Lower lobe of right lung (tissue), 2 donors: Measurements from ENCODE around the gene RBKS. TPM values are rescaled to one million over a fixed set of nuclear protein-coding genes. Genes with fewer than 3 reads are reported as not detected.

Experiments used
- ATAC-seq, 2 donors: fragments of 200-7000 bp; cut with Tn5 transposase; one replicate each; pipeline ENCODE4 v1.9.1; 2020 to 2022; ENCODE audit warnings: mild to moderate bottlenecking in 2 of 2, moderate library complexity in 2 of 2
- DNase-seq: peaks from one replicate; pipeline ENCODE4 v3.0.0-alpha.2; 2020
- H3K27ac ChIP-seq: fragments of 200-600 bp; one replicate; pipeline ENCODE4 v1.8.0; 2022
- H3K27me3 ChIP-seq: fragments of 200-600 bp; one replicate; pipeline ENCODE4 v1.8.0; 2022; ENCODE audit warnings: low read depth
- H3K36me3 ChIP-seq: fragments of 200-600 bp; one replicate; pipeline ENCODE4 v1.8.0; 2022; ENCODE audit warnings: mild to moderate bottlenecking
- H3K4me1 ChIP-seq: fragments of 200-600 bp; one replicate; pipeline ENCODE4 v1.8.0; 2022
- H3K4me3 ChIP-seq: fragments of 200-600 bp; one replicate; pipeline ENCODE4 v1.8.0; 2022; ENCODE audit warnings: mild to moderate bottlenecking
- H3K9me3 ChIP-seq: fragments of 200-600 bp; one replicate; pipeline ENCODE4 v1.8.0; 2022
- intact Hi-C: fragments of 100-400 bp; cut with DNase I; formaldehyde crosslinking; loops from one replicate; pipeline ENCODE4 v1.11.0; 2022
- total RNA-seq: library from RNA; stranded (reverse); fragmentation: NEBNext Ultra II Directional; extraction: Animal tissue kit (Norgen Biotek cat#: 25700); gene quantifications from one replicate; pipeline ENCODE4 v1.2.1, GENCODE V29; 2021
- TF ChIP-seq, protein P1 (sequence below): fragments of 200-600 bp; IDR thresholded peaks from one replicate; pipeline ENCODE4 v1.8.0; 2022; ENCODE audit warnings: antibody characterized with exemption, mild to moderate bottlenecking
- donor health status: DM: no; HTN: yes; CAD: no; lungs with severe emphysema.

The RBKS gene
- total RNA-seq, 1 donor from 2014 or later, result 2.2 TPM

GRCh38 chr2:27796791-27797765, 93.1 kb downstream of the RBKS start:
- TF ChIP-seq, protein P1, sequence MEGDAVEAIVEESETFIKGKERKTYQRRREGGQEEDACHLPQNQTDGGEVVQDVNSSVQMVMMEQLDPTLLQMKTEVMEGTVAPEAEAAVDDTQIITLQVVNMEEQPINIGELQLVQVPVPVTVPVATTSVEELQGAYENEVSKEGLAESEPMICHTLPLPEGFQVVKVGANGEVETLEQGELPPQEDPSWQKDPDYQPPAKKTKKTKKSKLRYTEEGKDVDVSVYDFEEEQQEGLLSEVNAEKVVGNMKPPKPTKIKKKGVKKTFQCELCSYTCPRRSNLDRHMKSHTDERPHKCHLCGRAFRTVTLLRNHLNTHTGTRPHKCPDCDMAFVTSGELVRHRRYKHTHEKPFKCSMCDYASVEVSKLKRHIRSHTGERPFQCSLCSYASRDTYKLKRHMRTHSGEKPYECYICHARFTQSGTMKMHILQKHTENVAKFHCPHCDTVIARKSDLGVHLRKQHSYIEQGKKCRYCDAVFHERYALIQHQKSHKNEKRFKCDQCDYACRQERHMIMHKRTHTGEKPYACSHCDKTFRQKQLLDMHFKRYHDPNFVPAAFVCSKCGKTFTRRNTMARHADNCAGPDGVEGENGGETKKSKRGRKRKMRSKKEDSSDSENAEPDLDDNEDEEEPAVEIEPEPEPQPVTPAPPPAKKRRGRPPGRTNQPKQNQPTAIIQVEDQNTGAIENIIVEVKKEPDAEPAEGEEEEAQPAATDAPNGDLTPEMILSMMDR, result no peak
- H3K4me3 ChIP-seq, result no peak overlapping the region
- no peaks in the 10 kb centered on the region for H3K27me3 ChIP-seq
- no peak for DNase-seq
- H3K9me3 ChIP-seq, result no peaks in the 10 kb centered on the region
- no peaks in the 10 kb centered on the region for H3K36me3 ChIP-seq
- peaks cover 36% of the 10 kb centered on the region for H3K4me1 ChIP-seq
- ATAC-seq, result no peak
- intact Hi-C loops, result no loop called here
- H3K27ac ChIP-seq, result peak overlapping the region; percentile 43

- peak overlapping the region; percentile 43 for H3K27ac ChIP-seq
- ATAC-seq, result peak in 1 of 2 donors; percentile 24
- intact Hi-C loops, result no loop called here
- no peak overlapping the region for H3K4me3 ChIP-seq
- TF ChIP-seq, protein P1, result no peak
- H3K36me3 ChIP-seq, result no peaks in the 10 kb centered on the region
- no peaks in the 10 kb centered on the region for H3K27me3 ChIP-seq
- H3K9me3 ChIP-seq, result no peaks in the 10 kb centered on the region
- DNase-seq, result no peak
- peaks cover 36% of the 10 kb centered on the region for H3K4me1 ChIP-seq
Measured at GRCh38 chr2:27795868-27796277, 94.3 kb downstream of the RBKS start.

DNA sequence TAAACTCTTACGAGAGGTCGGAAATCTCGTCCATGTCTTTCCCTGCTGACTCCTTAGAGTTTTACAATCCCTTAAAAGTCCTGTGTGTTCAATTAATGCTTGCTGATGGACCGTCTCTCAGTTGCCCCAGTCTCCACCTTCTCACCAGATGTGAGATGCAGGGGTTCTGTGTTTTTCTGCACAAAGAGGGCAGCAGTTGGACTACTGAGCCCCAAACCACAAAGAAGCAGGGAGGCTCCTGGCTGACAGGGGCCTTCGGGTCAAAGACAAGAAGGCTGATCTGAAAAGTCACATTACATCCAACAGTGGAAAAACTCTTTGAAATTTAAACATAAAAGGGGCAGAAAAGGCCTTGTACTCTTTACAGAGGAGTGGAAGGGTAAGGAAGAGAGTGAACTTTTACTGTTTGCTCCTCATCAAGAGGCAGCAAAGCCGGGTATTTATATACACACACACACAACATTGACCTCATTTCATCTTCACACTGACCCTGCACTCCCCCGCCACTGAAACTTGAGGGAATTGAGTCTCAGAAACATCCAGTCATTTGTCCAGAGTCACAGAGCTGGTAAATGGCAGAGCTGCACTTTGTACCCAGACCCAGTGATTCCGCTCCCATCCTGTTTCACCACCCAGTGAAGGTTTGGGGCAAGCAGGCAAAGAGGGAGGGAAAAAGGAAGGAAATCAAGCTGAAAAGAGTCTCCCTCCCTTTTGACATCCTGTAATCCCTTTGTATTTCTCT, 94.9 kb downstream of the RBKS start:
- TF ChIP-seq, protein P1, result no peak
- Histone ChIP-seq H3K4me1 (peaks cover 36% of the 10 kb centered on the region), H3K36me3 (no peaks in the 10 kb centered on the region), H3K4me3 (no peak overlapping the region), H3K27me3 (no peaks in the 10 kb centered on the region), H3K9me3 (no peaks in the 10 kb centered on the region), H3K27ac (peak overlapping the region; percentile 43)
- ATAC-seq (no peak), DNase-seq (no peak)
- intact Hi-C loops, result no loop called here

DNA sequence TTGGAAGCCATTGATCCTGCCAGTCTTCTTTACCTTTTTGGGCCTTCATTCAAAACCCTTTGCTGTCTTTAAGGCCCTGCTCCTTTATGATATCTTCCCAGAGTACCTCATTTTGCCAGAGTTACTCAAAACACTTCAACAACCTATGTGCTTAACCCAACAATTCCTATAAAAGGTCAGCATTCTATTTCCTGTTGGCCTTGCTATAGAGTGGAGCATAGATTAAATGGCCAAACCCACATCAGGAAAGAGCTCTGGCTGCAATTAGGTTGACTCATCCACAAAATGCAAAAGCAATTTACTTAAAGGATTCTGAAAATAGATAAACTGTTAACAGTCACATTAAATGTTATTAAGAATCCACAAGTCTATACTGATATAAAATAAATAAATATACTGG, 97.4 kb downstream of the RBKS start:
- TF ChIP-seq, protein P1, result no peak
- Histone ChIP-seq H3K4me3 (no peak overlapping the region), H3K4me1 (peaks cover 18% of the 10 kb centered on the region), H3K27ac (no peak overlapping the region), H3K27me3 (no peaks in the 10 kb centered on the region), H3K36me3 (no peaks in the 10 kb centered on the region), H3K9me3 (no peaks in the 10 kb centered on the region)
- DNase-seq, result no peak
- intact Hi-C loops, result no loop called here
- ATAC-seq, result no peak

DNA sequence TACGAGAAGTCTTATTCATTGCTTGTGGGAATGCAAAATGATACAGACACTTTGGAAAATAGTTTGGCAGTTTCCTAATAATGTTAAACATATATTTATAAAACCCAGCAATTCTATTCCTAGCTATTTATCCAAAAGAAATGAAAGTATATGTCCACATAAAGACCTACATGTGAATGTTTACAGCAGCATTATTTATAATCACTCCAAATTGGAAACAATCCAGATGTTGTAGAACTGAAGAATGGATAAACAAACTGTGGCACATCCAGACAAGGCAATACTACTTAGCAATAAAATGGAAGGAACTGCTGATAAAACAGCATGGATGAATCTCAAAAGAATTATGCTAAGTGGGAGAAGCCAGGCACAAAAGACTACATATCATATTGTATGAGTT, 99.4 kb downstream of the RBKS start:
- ATAC-seq, result no peak
- TF ChIP-seq, protein P1, result no peak

More for the DNA sequence above, 99.4 kb downstream of the RBKS start:
- Histone ChIP-seq H3K36me3 (no peaks in the 10 kb centered on the region), H3K27ac (no peak overlapping the region), H3K9me3 (no peaks in the 10 kb centered on the region), H3K4me1 (peaks cover 4% of the 10 kb centered on the region), H3K27me3 (no peaks in the 10 kb centered on the region), H3K4me3 (no peak overlapping the region)
- intact Hi-C loops, result no loop called here
- DNase-seq, result no peak
